H1 (cell line): ENCODE data around the gene PRKCZ. TPM values are rescaled to one million over a fixed set of nuclear protein-coding genes. Genes with fewer than 3 reads are reported as not detected.

ENCODE experiments used
- CTCF ChIA-PET: fragments of 300-600 bp; sonication (Branson Sonifier 250); formaldehyde crosslinking; loops from one replicate; lab custom pipeline; 2021; ENCODE audit not compliant: partially characterized antibody; lab: Charles Lee
- POLR2A ChIA-PET: fragments of 300-600 bp; sonication (Branson Sonifier 250); formaldehyde crosslinking; loops from one replicate; lab custom pipeline; 2021; ENCODE audit warnings: inconsistent platforms; ENCODE audit not compliant: partially characterized antibody; lab: Charles Lee
- DNase-seq, 2 experiments: peaks; one replicate each; pipeline versions ENCODE4 v3.0.0 to v3.0.0-alpha.2; 2010 to 2022; ENCODE audit warnings: low spot score in 2 of 2, low read depth in 1 of 2, mixed read lengths in 1 of 2
- FAIRE-seq: peaks from 2 replicates; lab custom pipeline; 2011; peaks lifted over from hg19 to GRCh38; lab: Jason Lieb, UNC
- H2AFZ ChIP-seq: 2 replicates; pipeline ENCODE4 v1.8.1; 2012; ENCODE audit warnings: low read length, inconsistent platforms
- H2AK5ac ChIP-seq: 2 replicates; pipeline ENCODE4 v1.6.1; 2013; ENCODE audit warnings: low read depth, low read length
- H2BK120ac ChIP-seq: replicated peaks from 2 replicates; pipeline ENCODE3; 2013; ENCODE audit warnings: low read depth, low read length, inconsistent platforms
- H2BK12ac ChIP-seq: 2 replicates; pipeline ENCODE4 v1.6.1; 2013; ENCODE audit warnings: low read depth, low read length
- H2BK15ac ChIP-seq: 2 replicates; pipeline ENCODE4 v1.6.1; 2013; ENCODE audit warnings: low read length
- H2BK20ac ChIP-seq: 2 replicates; pipeline ENCODE4 v1.6.1; 2013; ENCODE audit warnings: low read length
- H2BK5ac ChIP-seq: 2 replicates; pipeline ENCODE4 v1.6.1; 2013; ENCODE audit warnings: low read depth, low read length
- H3K14ac ChIP-seq: 2 replicates; pipeline ENCODE4 v1.6.1; 2013; ENCODE audit warnings: inconsistent platforms; ENCODE audit not compliant: insufficient read length
- H3K18ac ChIP-seq: 2 replicates; pipeline ENCODE4 v1.6.1; 2013; ENCODE audit warnings: low read length; ENCODE audit errors: extremely low read depth
- H3K23ac ChIP-seq: 2 replicates; pipeline ENCODE4 v1.6.1; 2013; ENCODE audit warnings: inconsistent platforms; ENCODE audit not compliant: insufficient read length
- H3K23me2 ChIP-seq: 2 replicates; pipeline ENCODE4 v1.6.1; 2013; ENCODE audit warnings: low read depth, low read length
- H3K27ac ChIP-seq: 2 replicates; pipeline ENCODE4 v1.6.1; 2011; ENCODE audit warnings: low read depth, low read length, inconsistent platforms
- H3K27me3 ChIP-seq, 4 experiments: replicated peaks in 1 of 4; 1 replicate in 1 of 4; 2 replicates in 3 of 4; pipeline versions ENCODE4 v1.6.1 to v1.8.1; 2011 to 2013; ENCODE audit warnings: low read length in 3 of 4, mild to moderate bottlenecking in 3 of 4, inconsistent platforms in 2 of 4, mixed read lengths in 2 of 4, moderate library complexity in 1 of 4; ENCODE audit not compliant: control insufficient read depth in 3 of 4, insufficient read depth in 3 of 4; ENCODE audit errors: extremely low read depth in 1 of 4
- H3K36me3 ChIP-seq, 4 experiments: 2 replicates each; pipeline versions ENCODE4 v1.6.1 to v1.8.1; 2011 to 2013; ENCODE audit warnings: mild to moderate bottlenecking in 4 of 4, low read length in 3 of 4, moderate library complexity in 2 of 4, control low read depth in 1 of 4, inconsistent platforms in 1 of 4; ENCODE audit not compliant: insufficient read depth in 4 of 4, control insufficient read depth in 2 of 4
- H3K4ac ChIP-seq: replicated peaks from 2 replicates; pipeline ENCODE3; 2013; ENCODE audit warnings: low read length, low read depth, mixed read lengths, inconsistent platforms; ENCODE audit not compliant: insufficient read length
- H3K4me1 ChIP-seq, 4 experiments: replicated peaks in 1 of 4; 1 replicate in 1 of 4; 2 replicates in 3 of 4; pipeline versions ENCODE4 v1.6.1 to v1.8.1; 2011 to 2013; ENCODE audit warnings: low read length in 3 of 4, inconsistent platforms in 2 of 4, mixed read lengths in 1 of 4; ENCODE audit not compliant: insufficient read depth in 4 of 4, control insufficient read depth in 3 of 4
- H3K4me2 ChIP-seq, 2 experiments: 2 replicates each; pipeline versions ENCODE4 v1.6.1 to v1.8.1; 2011 to 2013; ENCODE audit warnings: low read depth in 2 of 2, low read length in 2 of 2, control low read depth in 1 of 2, inconsistent platforms in 1 of 2, mild to moderate bottlenecking in 1 of 2; ENCODE audit not compliant: insufficient read depth in 1 of 2
- H3K4me3 ChIP-seq, 4 experiments: fragments of 200-600, 300-600 bp in 1 of 4; sonication (generic), shearing (Covaris generic), sonication (Bioruptor Twin) in 1 of 4; 2 replicates each; pipeline versions ENCODE4 v1.5.1 to v1.8.1; 2011 to 2016; ENCODE audit warnings: low read length in 4 of 4, low read depth in 3 of 4, control low read depth in 2 of 4, inconsistent platforms in 2 of 4, mild to moderate bottlenecking in 2 of 4, mixed read lengths in 1 of 4, moderate library complexity in 1 of 4; ENCODE audit not compliant: insufficient read depth in 2 of 4; ENCODE audit errors: extremely low read depth in 1 of 4
- H3K56ac ChIP-seq: replicated peaks from 2 replicates; pipeline ENCODE3; 2013; ENCODE audit warnings: low read depth, mild to moderate bottlenecking, mixed read lengths, low read length, inconsistent platforms; ENCODE audit not compliant: insufficient read length
- H3K79me1 ChIP-seq: 2 replicates; pipeline ENCODE4 v1.6.1; 2013; ENCODE audit warnings: low read depth, low read length, control low read depth
- H3K79me2 ChIP-seq, 2 experiments: 2 replicates each; pipeline versions ENCODE4 v1.6.1 to v1.8.1; 2012 to 2013; ENCODE audit warnings: low read length in 2 of 2, mild to moderate bottlenecking in 2 of 2, inconsistent platforms in 1 of 2; ENCODE audit not compliant: insufficient read depth in 2 of 2, control insufficient read depth in 1 of 2
- H3K9ac ChIP-seq, 4 experiments: replicated peaks in 1 of 4; 1 replicate in 1 of 4; 2 replicates in 3 of 4; pipeline versions ENCODE4 v1.6.1 to v1.8.1; 2011 to 2013; ENCODE audit warnings: low read depth in 3 of 4, low read length in 3 of 4, control low read depth in 2 of 4, mild to moderate bottlenecking in 2 of 4, moderate library complexity in 2 of 4, inconsistent platforms in 1 of 4; ENCODE audit errors: extremely low read depth in 1 of 4
- H3K9me3 ChIP-seq, 2 experiments: 2 replicates each; pipeline versions ENCODE4 v1.6.1 to v1.8.1; 2012 to 2013; ENCODE audit warnings: mild to moderate bottlenecking in 2 of 2, moderate library complexity in 2 of 2, control low read depth in 1 of 2, inconsistent platforms in 1 of 2, low read depth in 1 of 2, low read length in 1 of 2, mixed read lengths in 1 of 2; ENCODE audit not compliant: insufficient read depth in 2 of 2
- H4K20me1 ChIP-seq, 2 experiments: replicated peaks in 1 of 2; 2 replicates each; pipeline versions ENCODE3 to v1.8.1; 2011 to 2013; ENCODE audit warnings: inconsistent platforms in 2 of 2, low read length in 2 of 2, mild to moderate bottlenecking in 1 of 2; ENCODE audit not compliant: insufficient read depth in 2 of 2, control insufficient read depth in 1 of 2
- H4K5ac ChIP-seq: 2 replicates; pipeline ENCODE4 v1.6.1; 2013; ENCODE audit warnings: low read length, low read depth, mixed read lengths, inconsistent platforms; ENCODE audit not compliant: insufficient read length
- H4K8ac ChIP-seq: 2 replicates; pipeline ENCODE4 v1.8.0; 2013; ENCODE audit warnings: mild to moderate bottlenecking, moderate library complexity, low read length, inconsistent platforms; ENCODE audit not compliant: insufficient read depth; ENCODE audit errors: extremely low read depth
- H4K91ac ChIP-seq: replicated peaks from 2 replicates; pipeline ENCODE3; 2013; ENCODE audit warnings: low read length, mixed read lengths, inconsistent platforms; ENCODE audit not compliant: insufficient read length
- BRCA1 ChIP-seq: IDR thresholded peaks from 2 replicates; pipeline ENCODE4 v1.6.1; 2012; ENCODE audit warnings: low read depth, low read length, improper control_type of control experiment
- KDM4A ChIP-seq: IDR thresholded peaks from one replicate; pipeline ENCODE4 v1.7.1; 2012; ENCODE audit warnings: low read depth, mild to moderate bottlenecking, moderate library complexity, low read length, inconsistent platforms; ENCODE audit not compliant: severe bottlenecking
- YY1 ChIP-seq: IDR thresholded peaks from 2 replicates; pipeline ENCODE4 v1.6.1; 2011; ENCODE audit warnings: low read depth, mild to moderate bottlenecking, low read length
- WGBS, 2 experiments: shearing (Covaris generic) in 1 of 2; methylation state at CpG; one replicate each; pipeline versions ENCODE4 v1.1.6 to v1.1.7; 2013 to 2015; ENCODE audit warnings: low lambda C conversion rate in 2 of 2, mixed read lengths in 2 of 2, inconsistent platforms in 1 of 2, low coverage in 1 of 2, missing lambda C conversion rate in 1 of 2; ENCODE audit not compliant: insufficient replicate concordance in 2 of 2, insufficient coverage in 1 of 2, insufficient read length in 1 of 2; ENCODE audit errors: extremely low coverage in 1 of 2, missing lambda C conversion rate in 1 of 2; 5-methylcytosine and 5-hydroxymethylcytosine counted together
- polyA plus RNA-seq, 7 experiments: library from polyadenylated mRNA; depleted of rRNA in 3 of 7; stranded (reverse) in 5 of 7; unstranded in 2 of 7; fragments of >200 nt in 5 of 7; fragments of 200-250 nt in 2 of 7; gene quantifications; 1 replicate in 5 of 7; 2 replicates in 1 of 7; 4 replicates in 1 of 7; pipeline versions ENCODE4 v1.2.1 to v1.2.3, GENCODE V29; 2011 to 2013; ENCODE audit warnings: missing spikeins in 2 of 7, mixed read lengths in 2 of 7
- total RNA-seq: library from RNA; stranded (reverse); fragmentation: NEBNext Ultra II Directional; extraction: Animal tissue kit (Norgen Biotek cat#: 25700); gene quantifications from 2 replicates; pipeline ENCODE4 v1.2.1, GENCODE V29; 2021

PRKCZ gene
- total and polyA plus RNA-seq, 2 of the 8 experiments (the other 6 are each of a cell fraction or from before 2014, with no cell fraction given): 37.4 to 45.1 TPM

GRCh38 chr1:2018217-2019171 lies 31.7 kb upstream of the PRKCZ start:
- no peak overlapping the region for H2AK5ac ChIP-seq
- H3K4me2 ChIP-seq: peak overlapping the region; percentile 46 to 85
- H3K4me3 ChIP-seq: peak overlapping the region; percentile 24 to 65 (median 36); a peak in 7 of 8 replicates
- H3K79me1 ChIP-seq: no peaks in the 10 kb centered on the region
- no peak overlapping the region for H3K9ac ChIP-seq
- peaks cover 3 to 19% (median 14%) of the 10 kb centered on the region in 4 experiments for H3K27me3 ChIP-seq
- H3K4ac ChIP-seq: no peak overlapping the region
- H2BK5ac ChIP-seq: no peak overlapping the region; the same call in 1 of the 2 replicates
- H3K23ac ChIP-seq: no peak overlapping the region
- H4K91ac ChIP-seq: no peak overlapping the region
- H3K9me3 ChIP-seq: no peaks in the 10 kb centered on the region
- H2BK15ac ChIP-seq: peak overlapping the region; percentile 29; the same call in 1 of the 2 replicates
- ChIA-PET POLR2A (interaction anchor here (1.4 to 3.7 kb wide), 3 partner anchors 11 to 58 kb away, joined by 4 to 11 read pairs (median 4); no protein-coding TSS in a partner anchor), CTCF (interaction anchor here (1.0 to 8.0 kb wide), 6 partner anchors 9 to 77 kb away, joined by 3 to 66 read pairs (median 4); no protein-coding TSS in a partner anchor)
- peaks cover 7% of the 10 kb centered on the region; the same call in 1 of the 2 replicates for H3K23me2 ChIP-seq
- H3K18ac ChIP-seq: no peak overlapping the region
- H4K5ac ChIP-seq: no peak overlapping the region
- no peak overlapping the region for H2BK120ac ChIP-seq
- H2AFZ ChIP-seq: peak overlapping the region; percentile 17; the same call in 1 of the 2 replicates
- TF ChIP-seq BRCA1 (no peak), YY1 (peak; percentile 23; the same call in 1 of the 2 replicates), KDM4A (peak; percentile 55)
- TF ChIP-seq, all 59 proteins: peak for 2
- Histone ChIP-seq H2BK12ac (no peak overlapping the region), H3K36me3 (no peaks in the 10 kb centered on the region), H3K79me2 (no peaks in the 10 kb centered on the region), H3K27ac (no peak overlapping the region), H4K8ac (peak overlapping the region; percentile 82), H3K56ac (no peak overlapping the region), H3K4me1 (peaks cover 0 to 10% (median 3%) of the 10 kb centered on the region in 4 experiments; a peak in 5 of 7 replicates), H4K20me1 (peaks cover 0 to 4% of the 10 kb centered on the region in 2 experiments), H2BK20ac (no peak overlapping the region), H3K14ac (no peak overlapping the region)
- DNase-seq (peak in 1 of 2 experiments; percentile 70), FAIRE-seq (no peak)
- 24% methylated on average over 31 of the region's 48 CpGs; no CpG with 5 or more reads in 1 of the 2 experiments for WGBS, 2 experiments
